Vagina (tissue), 2 donors: Measurements from ENCODE around the gene IL20. TPM values are rescaled to one million over a fixed set of nuclear protein-coding genes. Genes with fewer than 3 reads are reported as not detected.
A peak's percentile ranks its signal among the peaks of the same experiment; 100 is the strongest.

Source experiments
- DNase-seq, 2 donors: peaks; one replicate each; pipeline ENCODE4 v3.0.0-alpha.2; 2017; ENCODE audit errors: extremely low spot score in 2 of 2
- H3K27ac ChIP-seq: fragments of 200-600 bp; sonication (generic); one replicate; pipeline ENCODE4 v1.5.1; 2019
- H3K27me3 ChIP-seq: fragments of 200-600 bp; sonication (generic); one replicate; pipeline ENCODE4 v1.5.1; 2019
- H3K36me3 ChIP-seq, 2 donors: fragments of 200-600 bp; sonication (generic); one replicate each; pipeline ENCODE4 v1.5.1; 2017 to 2019
- H3K4me1 ChIP-seq: fragments of 200-600 bp; sonication (generic); one replicate; pipeline ENCODE4 v1.5.1; 2019
- H3K4me3 ChIP-seq, 2 donors: fragments of 200-600 bp; sonication (generic); 1 replicate in 1 of 2; 2 replicates in 1 of 2; pipeline ENCODE4 v1.5.1; 2016 to 2019
- H3K9me3 ChIP-seq: fragments of 200-600 bp; sonication (generic); one replicate; pipeline ENCODE4 v1.5.1; 2019
- POLR2A ChIP-seq, 2 donors: fragments of 450-650 bp; IDR thresholded peaks; one replicate each; pipeline ENCODE4 v1.6.1; 2017; ENCODE audit warnings: antibody characterized with exemption in 2 of 2, mild to moderate bottlenecking in 2 of 2, moderate library complexity in 2 of 2
- POLR2AphosphoS5 ChIP-seq, 2 donors: sonication (generic); formaldehyde crosslinking; IDR thresholded peaks; one replicate each; pipeline ENCODE4 v1.9.0; 2017; ENCODE audit warnings: antibody characterized with exemption in 2 of 2, mild to moderate bottlenecking in 2 of 2, low read depth in 1 of 2; ENCODE audit not compliant: insufficient read depth in 1 of 2
- intact Hi-C: fragments of 100-400 bp; cut with DNase I; formaldehyde crosslinking; loops from one replicate; pipeline ENCODE4 v1.15.1; 2023
- total RNA-seq: library from RNA; depleted of rRNA; stranded (reverse); fragments of >200 nt; gene quantifications from one replicate; pipeline ENCODE4 v1.2.3, GENCODE V29; 2016
- TF ChIP-seq, protein P1 (sequence below), 3 experiments: fragments of 450-650 bp in 2 of 3; fragments of 200-600 bp in 1 of 3; sonication (generic) in 1 of 3; IDR thresholded peaks; one replicate each; pipeline ENCODE4 v1.5.1; 2017 to 2019; ENCODE audit warnings: antibody characterized with exemption in 3 of 3, mild to moderate bottlenecking in 2 of 3, moderate library complexity in 2 of 3

Gene IL20
- total RNA-seq, 1 donor from 2014 or later = not detected

- Histone ChIP-seq H3K27ac (no peak overlapping the region), H3K27me3 (no peaks in the 10 kb centered on the region), H3K36me3 (no peaks in the 10 kb centered on the region), H3K4me3 (no peak overlapping the region), H3K9me3 (no peaks in the 10 kb centered on the region), H3K4me1 (peaks cover 11% of the 10 kb centered on the region)
- intact Hi-C loops = no loop called here
- no peak for DNase-seq
- TF ChIP-seq POLR2A (IDR thresholded peaks at IDR 0.05) = no peak
- TF ChIP-seq, protein P1, sequence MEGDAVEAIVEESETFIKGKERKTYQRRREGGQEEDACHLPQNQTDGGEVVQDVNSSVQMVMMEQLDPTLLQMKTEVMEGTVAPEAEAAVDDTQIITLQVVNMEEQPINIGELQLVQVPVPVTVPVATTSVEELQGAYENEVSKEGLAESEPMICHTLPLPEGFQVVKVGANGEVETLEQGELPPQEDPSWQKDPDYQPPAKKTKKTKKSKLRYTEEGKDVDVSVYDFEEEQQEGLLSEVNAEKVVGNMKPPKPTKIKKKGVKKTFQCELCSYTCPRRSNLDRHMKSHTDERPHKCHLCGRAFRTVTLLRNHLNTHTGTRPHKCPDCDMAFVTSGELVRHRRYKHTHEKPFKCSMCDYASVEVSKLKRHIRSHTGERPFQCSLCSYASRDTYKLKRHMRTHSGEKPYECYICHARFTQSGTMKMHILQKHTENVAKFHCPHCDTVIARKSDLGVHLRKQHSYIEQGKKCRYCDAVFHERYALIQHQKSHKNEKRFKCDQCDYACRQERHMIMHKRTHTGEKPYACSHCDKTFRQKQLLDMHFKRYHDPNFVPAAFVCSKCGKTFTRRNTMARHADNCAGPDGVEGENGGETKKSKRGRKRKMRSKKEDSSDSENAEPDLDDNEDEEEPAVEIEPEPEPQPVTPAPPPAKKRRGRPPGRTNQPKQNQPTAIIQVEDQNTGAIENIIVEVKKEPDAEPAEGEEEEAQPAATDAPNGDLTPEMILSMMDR (IDR thresholded peaks at IDR 0.05) = no peak
- no peak for TF ChIP-seq POLR2AphosphoS5 (IDR thresholded peaks at IDR 0.05; ENCODE audit: insufficient read depth in 1 of 2, low read depth in 1 of 2)
Measured at GRCh38 chr1:206904423-206905142, 39.2 kb downstream of the IL20 start.

DNA sequence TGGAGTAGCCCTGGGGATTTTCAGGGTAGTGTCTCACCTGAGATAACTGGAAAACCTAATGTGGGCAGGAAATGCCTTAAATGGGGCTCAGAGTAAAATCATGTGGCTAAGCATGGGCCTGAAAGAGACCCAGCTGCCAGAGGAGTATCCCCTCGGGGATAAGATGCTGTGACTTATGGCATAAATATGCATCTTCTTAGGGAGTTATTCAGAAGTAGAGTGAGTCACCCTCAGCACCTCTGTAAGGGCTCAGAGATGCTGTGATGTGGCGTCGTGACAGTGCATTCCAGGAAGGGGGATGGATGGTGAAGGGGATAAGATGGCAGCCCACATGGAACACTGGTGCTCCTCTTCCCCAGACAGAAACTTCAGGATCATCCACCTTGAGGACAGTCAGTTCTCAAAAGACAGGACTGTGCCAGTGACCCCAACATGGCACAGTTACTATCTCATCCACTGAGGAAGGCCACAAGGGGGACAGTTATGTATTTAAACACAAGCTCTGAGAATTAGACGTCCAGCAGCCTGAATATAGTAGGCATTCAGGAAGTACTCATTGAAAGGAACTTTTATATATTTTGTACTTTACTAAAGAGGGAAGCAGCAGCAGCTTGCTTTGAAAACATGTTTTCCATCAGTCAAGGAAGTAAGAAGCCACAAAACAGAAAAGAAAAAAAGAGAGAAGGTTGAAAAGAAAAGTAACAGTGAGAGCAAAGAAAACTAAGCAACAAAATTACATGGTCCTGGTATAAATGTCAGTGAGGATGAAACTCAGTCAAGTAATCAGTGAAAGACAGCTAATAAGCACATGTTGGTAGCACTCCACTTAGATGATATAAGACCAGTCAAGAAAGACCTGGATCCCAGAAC, 40.1 kb downstream of the IL20 start:
- Histone ChIP-seq H3K9me3 (no peaks in the 10 kb centered on the region), H3K27me3 (no peaks in the 10 kb centered on the region), H3K4me1 (peaks cover 16% of the 10 kb centered on the region), H3K4me3 (no peak overlapping the region), H3K36me3 (no peaks in the 10 kb centered on the region), H3K27ac (no peak overlapping the region)
- DNase-seq = no peak
- TF ChIP-seq POLR2A (IDR thresholded peaks at IDR 0.05) (no peak), POLR2AphosphoS5 (IDR thresholded peaks at IDR 0.05; ENCODE audit: insufficient read depth in 1 of 2, low read depth in 1 of 2) (no peak)
- TF ChIP-seq, protein P1 (IDR thresholded peaks at IDR 0.05) = no peak
- intact Hi-C loops = no loop called here

- TF ChIP-seq, protein P1 (IDR thresholded peaks at IDR 0.05) = no peak
- no peak for TF ChIP-seq POLR2AphosphoS5 (IDR thresholded peaks at IDR 0.05; ENCODE audit: insufficient read depth in 1 of 2, low read depth in 1 of 2)
- TF ChIP-seq POLR2A (IDR thresholded peaks at IDR 0.05) = no peak
- intact Hi-C loops = no loop called here
Measured at GRCh38 chr1:206907304-206907991, 42.0 kb downstream of the IL20 start.

DNA sequence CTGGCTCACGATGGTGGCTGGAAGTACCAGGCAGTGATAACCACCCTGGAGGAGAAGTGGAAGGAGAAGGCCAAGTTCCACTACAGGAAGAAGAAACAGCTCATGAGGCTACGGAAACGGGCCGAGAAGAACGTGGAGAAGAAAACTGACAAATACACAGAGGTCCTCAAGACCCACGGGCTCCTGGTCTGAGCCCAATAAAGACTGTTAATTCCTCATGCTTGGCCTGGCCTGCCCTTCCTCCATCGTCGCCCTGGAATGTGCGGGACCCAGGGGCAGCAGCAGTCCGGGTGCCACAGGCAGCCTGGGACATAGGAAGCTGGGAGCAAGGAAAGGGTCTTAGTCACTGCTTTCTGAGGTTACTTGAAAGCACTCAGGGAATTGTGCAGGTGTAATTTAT, 42.6 kb downstream of the IL20 start:
- no peaks in the 10 kb centered on the region for H3K9me3 ChIP-seq
- no peak overlapping the region for H3K4me3 ChIP-seq
- no peaks in the 10 kb centered on the region for H3K27me3 ChIP-seq
- intact Hi-C loops = no loop called here
- H3K36me3 ChIP-seq = no peaks in the 10 kb centered on the region
- peaks cover 16% of the 10 kb centered on the region for H3K4me1 ChIP-seq
- DNase-seq = no peak
- no peak overlapping the region for H3K27ac ChIP-seq
- TF ChIP-seq POLR2A (IDR thresholded peaks at IDR 0.05) = no peak

More at GRCh38 chr1:206907304-206907991, 42.0 kb downstream of the IL20 start:
- H3K4me1 ChIP-seq = peaks cover 16% of the 10 kb centered on the region
- no peak overlapping the region for H3K27ac ChIP-seq
- no peak overlapping the region for H3K4me3 ChIP-seq
- no peak for DNase-seq
- H3K27me3 ChIP-seq = no peaks in the 10 kb centered on the region
- H3K36me3 ChIP-seq = no peaks in the 10 kb centered on the region
- H3K9me3 ChIP-seq = no peaks in the 10 kb centered on the region

DNA sequence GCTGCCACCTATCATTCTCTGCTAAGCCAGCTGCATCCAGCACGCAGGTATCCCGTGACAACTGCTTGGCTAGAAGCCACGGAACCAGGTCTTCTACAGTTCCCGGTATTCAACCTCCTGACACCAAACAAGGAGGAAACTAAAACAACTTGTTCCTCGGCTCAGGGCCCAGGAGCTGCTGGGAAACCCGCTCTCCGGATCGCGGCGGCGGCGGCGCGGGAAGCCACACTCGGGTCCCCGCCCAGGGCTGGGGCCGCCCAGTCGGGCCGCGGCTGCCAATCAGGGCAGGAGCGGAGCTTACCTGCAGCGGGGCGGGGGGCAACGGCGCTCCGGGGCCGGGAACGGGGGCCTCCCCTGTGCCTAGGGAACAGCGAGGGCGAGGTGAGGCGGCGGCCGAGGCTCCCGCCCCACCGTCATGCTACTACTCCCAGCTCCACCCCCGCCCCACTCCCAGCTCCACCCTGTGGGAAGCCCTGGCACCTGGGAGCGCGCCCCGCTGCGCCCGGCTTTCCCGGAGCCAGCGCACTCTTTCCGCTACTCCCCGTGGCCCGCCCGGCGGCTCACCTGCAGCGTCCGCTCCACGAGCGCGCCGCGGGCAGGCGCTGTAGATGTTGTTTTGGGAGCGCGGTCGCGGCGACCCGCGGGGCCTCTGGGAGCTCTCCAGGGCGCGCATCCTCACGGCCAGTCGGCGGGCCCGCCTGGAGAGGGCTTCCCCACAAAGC, 43.9 kb downstream of the IL20 start:
- Histone ChIP-seq H3K9me3 (no peaks in the 10 kb centered on the region), H3K4me3 (peak overlapping the region; percentile 43 to 57), H3K4me1 (peaks cover 16% of the 10 kb centered on the region), H3K27ac (peak overlapping the region; percentile 15), H3K27me3 (no peaks in the 10 kb centered on the region), H3K36me3 (no peaks in the 10 kb centered on the region)
- no peak for TF ChIP-seq POLR2A (IDR thresholded peaks at IDR 0.05)
- TF ChIP-seq, protein P1 (IDR thresholded peaks at IDR 0.05) = no peak
- peak; percentile 26 to 38 for TF ChIP-seq POLR2AphosphoS5 (IDR thresholded peaks at IDR 0.05; ENCODE audit: insufficient read depth in 1 of 2, low read depth in 1 of 2)
- intact Hi-C loops = no loop called here
- no peak for DNase-seq
